Stimulated activated CD4-positive, alpha-beta T cell treated with anti-CD3 and anti-CD28 coated beads, TNF-alpha, amount 100 ng/mL, for 24 hours (primary cell): ENCODE data around the gene GAB3.

Source experiments
- DNase-seq, 3 experiments: peaks; one replicate each; pipeline ENCODE4 v3.0.0-alpha.2; 2020; ENCODE audit warnings: low read depth in 3 of 3

The GAB3 gene

GRCh38 chrX:154750301-154751202 is at the start of gene GAB3:
Gene GAB3 (minus strand): TSS chrX:154751077. CDS start chrX:154751025, 52 bp downstream.
- peak in 1 of 3 experiments; percentile 36 for DNase-seq

GRCh38 chrX:154799556-154800348 is 48.9 kb upstream of the GAB3 start:
- no peak for DNase-seq

- DNase-seq, result no peak
These were observed 46.1 kb upstream of the GAB3 start for GRCh38 chrX:154797006-154797405.

- DNase-seq, result no peak
These were observed 44.1 kb upstream of the GAB3 start for GRCh38 chrX:154795016-154795415.

GRCh38 chrX:154793084-154793795 is 42.4 kb upstream of the GAB3 start:
- DNase-seq, result no peak

- DNase-seq, result no peak
These were observed 41.1 kb upstream of the GAB3 start for GRCh38 chrX:154791939-154792338.

GRCh38 chrX:154791467-154791866 is 40.6 kb upstream of the GAB3 start:
- DNase-seq, result no peak

- DNase-seq, result no peak
These were observed 34.8 kb upstream of the GAB3 start for GRCh38 chrX:154785716-154786115.

- DNase-seq, result no peak
These were observed 33.5 kb upstream of the GAB3 start for GRCh38 chrX:154784149-154784995.

GRCh38 chrX:154780968-154781367 is 30.1 kb upstream of the GAB3 start:
- no peak for DNase-seq

- DNase-seq, result no peak
These were observed 28.4 kb upstream of the GAB3 start for GRCh38 chrX:154779261-154779660.

GRCh38 chrX:154776753-154777152 is 25.9 kb upstream of the GAB3 start:
- DNase-seq, result no peak

- peak in 1 of 3 experiments; percentile 38 for DNase-seq
These were observed 24.8 kb upstream of the GAB3 start for GRCh38 chrX:154775419-154776349.

GRCh38 chrX:154774622-154775021 is 23.7 kb upstream of the GAB3 start:
- DNase-seq, result no peak

- DNase-seq, result peak; percentile 85 to 94 (median 89)
These were observed 11.8 kb upstream of the GAB3 start, which contains the start of gene DKC1 for GRCh38 chrX:154762537-154763296. Gene DKC1 (plus strand): TSS chrX:154762864. CDS start chrX:154762966, 102 bp downstream.

GRCh38 chrX:154761977-154762536 is 11.2 kb upstream of the GAB3 start:
- no peak for DNase-seq

GRCh38 chrX:154758696-154759095 is 7.8 kb upstream of the GAB3 start:
- no peak for DNase-seq

GRCh38 chrX:154751669-154752271 is 893 bp upstream of the GAB3 start:
- DNase-seq, result no peak
